GM23248 (cell line): ENCODE results near the gene SMURF2. TPM values are rescaled to one million over a fixed set of nuclear protein-coding genes. Genes with fewer than 3 reads are reported as not detected.

Source experiments
- DNase-seq: peaks from one replicate; pipeline ENCODE4 v3.0.0-alpha.2; 2015
- H2AFZ ChIP-seq: fragments of 200-600 bp; sonication (generic); 2 replicates; pipeline ENCODE4 v1.6.1; 2016; ENCODE audit warnings: antibody characterized with exemption
- H3F3A ChIP-seq: fragments of 200-600 bp; sonication (generic); 2 replicates; pipeline ENCODE4 v1.6.1; 2016; ENCODE audit warnings: mild to moderate bottlenecking, antibody characterized with exemption, mixed run types; ENCODE audit not compliant: insufficient read depth
- H3K27ac ChIP-seq: fragments of 200-600 bp; sonication (generic); 2 replicates; pipeline ENCODE4 v1.5.1; 2016; ENCODE audit warnings: mild to moderate bottlenecking
- H3K27me3 ChIP-seq: fragments of 200-600 bp; sonication (generic); replicated peaks from 2 replicates; pipeline ENCODE4 v1.6.1; 2016; ENCODE audit warnings: mild to moderate bottlenecking; ENCODE audit not compliant: insufficient read depth
- H3K36me3 ChIP-seq: fragments of 200-600 bp; sonication (generic); 2 replicates; pipeline ENCODE4 v1.6.1; 2016; ENCODE audit warnings: low read depth, mild to moderate bottlenecking
- H3K4me1 ChIP-seq: fragments of 200-600 bp; sonication (generic); 2 replicates; pipeline ENCODE4 v1.6.1; 2016; ENCODE audit warnings: mild to moderate bottlenecking; ENCODE audit not compliant: insufficient read depth
- H3K4me2 ChIP-seq: fragments of 200-600 bp; sonication (generic); one replicate; pipeline ENCODE4 v1.6.1; 2016; ENCODE audit warnings: mild to moderate bottlenecking; ENCODE audit not compliant: unreplicated experiment
- H3K4me3 ChIP-seq: fragments of 200-600 bp; sonication (generic); 2 replicates; pipeline ENCODE4 v1.5.1; 2016; ENCODE audit warnings: mild to moderate bottlenecking
- H3K79me2 ChIP-seq: fragments of 200-600 bp; sonication (generic); 2 replicates; pipeline ENCODE4 v1.6.1; 2016; ENCODE audit warnings: mild to moderate bottlenecking; ENCODE audit not compliant: insufficient read depth
- H3K9ac ChIP-seq: fragments of 200-600 bp; sonication (generic); 2 replicates; pipeline ENCODE4 v1.6.1; 2016; ENCODE audit warnings: mild to moderate bottlenecking
- H3K9me2 ChIP-seq: fragments of 200-600 bp; sonication (generic); 2 replicates; pipeline ENCODE4 v1.6.1; 2016; ENCODE audit warnings: mixed run types, mild to moderate bottlenecking, moderate library complexity; ENCODE audit not compliant: insufficient read depth
- H3K9me3 ChIP-seq: fragments of 200-600 bp; sonication (generic); one replicate; pipeline ENCODE4 v1.6.1; 2017; ENCODE audit warnings: low read depth
- H4K20me1 ChIP-seq: fragments of 200-600 bp; sonication (generic); 2 replicates; pipeline ENCODE4 v1.6.0; 2016; ENCODE audit not compliant: insufficient read depth
- EZH2 ChIP-seq: fragments of 200-600 bp; sonication (generic); IDR thresholded peaks from 2 replicates; pipeline ENCODE4 v1.6.1; 2018; ENCODE audit warnings: antibody characterized with exemption, mild to moderate bottlenecking; ENCODE audit not compliant: insufficient read depth, poor library complexity, severe bottlenecking
- EZH2phosphoT487 ChIP-seq: fragments of 200-600 bp; sonication (generic); IDR thresholded peaks from 2 replicates; pipeline ENCODE4 v1.6.1; 2018; ENCODE audit warnings: antibody characterized with exemption, moderate library complexity, mild to moderate bottlenecking, low read depth; ENCODE audit not compliant: insufficient read depth
- WGBS, 2 experiments: methylation state at CpG; one replicate each; pipeline ENCODE4 v1.1.6; 2015 to 2017; ENCODE audit warnings: low lambda C conversion rate in 2 of 2, low coverage in 1 of 2; ENCODE audit errors: missing lambda C conversion rate in 2 of 2; 5-methylcytosine and 5-hydroxymethylcytosine counted together
- in situ Hi-C: fragments of 300-500 bp; cut with MboI; formaldehyde crosslinking; loops from 2 replicates; pipeline ENCODE4 v1.15.0; 2020
- polyA plus RNA-seq: library from polyadenylated mRNA; unstranded; fragments of >200 nt; fragmentation: Nextera tagmentation; extraction: Ambion mirVana; gene quantifications from 2 replicates; pipeline ENCODE4 v1.2.1, GENCODE V29; 2016
- total RNA-seq: library from RNA; depleted of rRNA; stranded (reverse); fragments of >200 nt; shearing (Covaris generic); gene quantifications from 2 replicates; pipeline ENCODE4 v1.2.3, GENCODE V29; 2014

SMURF2 gene
- total and polyA plus RNA-seq, 2 experiments from 2014 or later, result 50.8 to 159 TPM

DNA sequence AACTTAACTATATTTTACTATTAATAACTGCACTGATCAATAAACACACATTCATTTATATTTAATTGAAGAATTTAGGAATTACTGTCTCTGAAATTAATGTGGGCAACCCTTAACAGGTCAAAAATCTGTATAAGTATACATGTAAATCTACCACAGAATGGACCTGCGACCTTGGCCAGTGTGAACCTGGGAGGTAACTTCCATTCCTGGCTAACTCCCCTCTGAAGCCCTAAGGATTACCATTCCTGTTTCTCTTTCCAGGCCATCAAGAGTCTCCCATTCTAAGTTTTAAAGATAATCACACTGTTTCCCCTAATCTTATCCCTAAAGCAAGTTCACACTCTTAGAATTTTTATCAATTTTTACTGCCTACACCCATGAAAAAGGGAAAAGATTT, 58.1 kb downstream of the SMURF2 start:
- H3K9ac ChIP-seq, result no peak overlapping the region
- H3F3A ChIP-seq, result peaks cover 89% of the 10 kb centered on the region
- H2AFZ ChIP-seq, result no peak overlapping the region
- in situ Hi-C loops, result no loop called here
- TF ChIP-seq EZH2phosphoT487 (no peak), EZH2 (no peak)
- peaks cover 100% of the 10 kb centered on the region for H3K79me2 ChIP-seq
- 94 to 95% methylated on average over 1 of the region's 1 CpG for WGBS, 2 experiments
- H3K4me1 ChIP-seq, result peaks cover 34% of the 10 kb centered on the region
- no peak for DNase-seq
- H3K27me3 ChIP-seq, result no peaks in the 10 kb centered on the region
- no peak overlapping the region for H3K4me3 ChIP-seq
- H3K9me3 ChIP-seq, result no peaks in the 10 kb centered on the region
- H3K36me3 ChIP-seq, result peaks cover 5% of the 10 kb centered on the region; the same call in 1 of the 2 replicates
- H3K27ac ChIP-seq, result peak overlapping the region; percentile 16; the same call in 1 of the 2 replicates
- no peak overlapping the region for H3K4me2 ChIP-seq
- H4K20me1 ChIP-seq, result peaks cover 54% of the 10 kb centered on the region
- no peaks in the 10 kb centered on the region for H3K9me2 ChIP-seq

DNA sequence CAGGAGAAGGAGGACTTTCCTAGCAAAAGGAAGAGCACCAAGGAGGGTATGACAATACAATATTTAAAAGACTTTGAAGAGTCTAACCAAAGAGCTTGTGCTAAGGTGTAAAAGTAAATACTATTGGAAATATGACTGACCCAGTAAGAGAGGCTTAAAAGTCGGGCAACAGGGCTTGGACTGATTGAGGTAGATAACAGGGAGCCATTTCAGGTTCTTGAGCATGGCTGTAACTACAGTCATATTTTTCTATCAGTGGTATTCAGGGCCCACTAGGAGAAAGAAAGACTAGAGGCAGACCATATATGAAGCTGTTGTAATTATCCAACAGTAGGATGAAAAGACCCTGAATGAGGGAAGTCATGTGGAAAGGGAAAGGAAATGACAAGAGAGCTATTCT, 62.3 kb downstream of the SMURF2 start:
- H3K27me3 ChIP-seq, result no peaks in the 10 kb centered on the region
- 95 to 100% methylated on average over 1 of the region's 1 CpG for WGBS, 2 experiments
- in situ Hi-C loops, result no loop called here
- TF ChIP-seq EZH2 (no peak), EZH2phosphoT487 (no peak)
- no peak overlapping the region for H3K27ac ChIP-seq
- no peaks in the 10 kb centered on the region for H3K9me2 ChIP-seq
- H4K20me1 ChIP-seq, result peaks cover 37% of the 10 kb centered on the region; the same call in 1 of the 2 replicates
- H3K9ac ChIP-seq, result no peak overlapping the region
- H3K36me3 ChIP-seq, result peaks cover 38% of the 10 kb centered on the region
- H3F3A ChIP-seq, result peaks cover 93% of the 10 kb centered on the region
- H3K9me3 ChIP-seq, result no peaks in the 10 kb centered on the region
- DNase-seq, result no peak
- peaks cover 100% of the 10 kb centered on the region for H3K79me2 ChIP-seq
- no peak overlapping the region for H2AFZ ChIP-seq
- no peak overlapping the region for H3K4me2 ChIP-seq
- H3K4me1 ChIP-seq, result peaks cover 22% of the 10 kb centered on the region
- H3K4me3 ChIP-seq, result no peak overlapping the region

DNA sequence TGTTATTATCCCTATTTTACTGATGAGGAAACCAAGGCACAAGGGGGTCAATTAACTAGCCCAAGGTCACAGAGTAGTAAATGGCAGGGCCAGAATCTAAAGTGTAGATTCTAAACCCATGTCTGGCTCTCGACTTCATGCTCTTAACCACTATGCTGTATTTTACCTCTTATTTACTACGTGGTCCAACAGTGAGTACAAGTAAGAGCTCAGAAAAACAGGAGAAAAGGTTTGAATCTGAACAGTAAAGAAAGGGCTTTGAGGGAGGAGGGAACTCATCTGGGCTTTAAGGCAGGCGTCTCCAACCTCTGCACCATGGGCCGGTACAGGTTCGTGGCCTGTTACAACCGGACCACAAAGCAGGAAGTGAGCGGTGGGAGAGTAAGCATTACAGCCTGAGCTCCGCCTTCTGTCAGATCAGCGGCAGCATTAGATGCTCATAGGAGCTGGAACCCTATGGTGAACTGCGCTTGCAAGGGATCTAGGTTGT, 62.9 kb downstream of the SMURF2 start:
- DNase-seq, result no peak
- Histone ChIP-seq H4K20me1 (peaks cover 32% of the 10 kb centered on the region; the same call in 1 of the 2 replicates), H3K79me2 (peaks cover 100% of the 10 kb centered on the region), H3K9me3 (no peaks in the 10 kb centered on the region), H3K9ac (no peak overlapping the region), H3K27me3 (no peaks in the 10 kb centered on the region), H3K36me3 (peaks cover 40% of the 10 kb centered on the region), H3K27ac (no peak overlapping the region), H3K4me2 (no peak overlapping the region), H3K4me3 (no peak overlapping the region), H3K4me1 (peaks cover 18% of the 10 kb centered on the region), H3F3A (peaks cover 93% of the 10 kb centered on the region), H3K9me2 (no peaks in the 10 kb centered on the region), H2AFZ (no peak overlapping the region)
- 92 to 96% methylated on average over 10 of the region's 10 CpGs for WGBS, 2 experiments
- in situ Hi-C loops, result no loop called here
- no peak for TF ChIP-seq EZH2
- no peak for TF ChIP-seq EZH2phosphoT487

- 79 to 83% methylated on average over 2 of the region's 2 CpGs for WGBS, 2 experiments
- Histone ChIP-seq H3K4me3 (no peak overlapping the region), H3K27me3 (no peaks in the 10 kb centered on the region), H3K36me3 (peaks cover 44% of the 10 kb centered on the region), H3K4me2 (no peak overlapping the region), H2AFZ (no peak overlapping the region), H4K20me1 (peaks cover 29% of the 10 kb centered on the region; the same call in 1 of the 2 replicates), H3K79me2 (peaks cover 100% of the 10 kb centered on the region), H3K27ac (peak overlapping the region; percentile 4; the same call in 1 of the 2 replicates), H3K9me3 (no peaks in the 10 kb centered on the region), H3K4me1 (peaks cover 16% of the 10 kb centered on the region), H3K9me2 (no peaks in the 10 kb centered on the region), H3F3A (peaks cover 93% of the 10 kb centered on the region), H3K9ac (no peak overlapping the region)
- DNase-seq, result no peak
- TF ChIP-seq EZH2, result no peak
- no peak for TF ChIP-seq EZH2phosphoT487
- in situ Hi-C loops, result no loop called here
Measured at GRCh38 chr17:64598672-64599071, 63.4 kb downstream of the SMURF2 start.
